H9 (cell line): ENCODE results near the gene CAMTA1. TPM values are rescaled to one million over a fixed set of nuclear protein-coding genes. Genes with fewer than 3 reads are reported as not detected.
A peak's percentile ranks its signal among the peaks of the same experiment; 100 is the strongest.

Experiments
- DNase-seq: peaks from one replicate; pipeline ENCODE4 v3.0.0-alpha.2; 2017
- H2AFZ ChIP-seq: one replicate; pipeline ENCODE4 v1.6.1; 2013; ENCODE audit warnings: mild to moderate bottlenecking, low read length, control low read depth, moderate library complexity
- H2AK5ac ChIP-seq: 2 replicates; pipeline ENCODE4 v1.6.1; 2013; ENCODE audit warnings: low read length, control low read depth, mixed read lengths; ENCODE audit not compliant: insufficient read length
- H2BK120ac ChIP-seq: one replicate; pipeline ENCODE4 v1.6.1; 2013; ENCODE audit warnings: low read depth, mild to moderate bottlenecking, low read length, control low read depth, inconsistent platforms; ENCODE audit not compliant: poor library complexity, severe bottlenecking
- H2BK12ac ChIP-seq: 2 replicates; pipeline ENCODE4 v1.6.1; 2013; ENCODE audit warnings: low read length, control low read depth, mixed read lengths, low read depth; ENCODE audit not compliant: insufficient read length
- H2BK15ac ChIP-seq: 2 replicates; pipeline ENCODE4 v1.6.1; 2013; ENCODE audit warnings: low read depth, low read length, control low read depth
- H2BK20ac ChIP-seq: one replicate; pipeline ENCODE4 v1.6.1; 2013; ENCODE audit warnings: low read depth, mild to moderate bottlenecking, low read length, control low read depth, inconsistent platforms; ENCODE audit not compliant: poor library complexity, severe bottlenecking
- H2BK5ac ChIP-seq: 2 replicates; pipeline ENCODE4 v1.6.1; 2013; ENCODE audit warnings: low read length, control low read depth, mixed read lengths; ENCODE audit not compliant: insufficient read length
- H3K14ac ChIP-seq: 2 replicates; pipeline ENCODE4 v1.6.1; 2013; ENCODE audit warnings: low read length, control low read depth; ENCODE audit not compliant: insufficient read depth
- H3K18ac ChIP-seq: 2 replicates; pipeline ENCODE4 v1.6.1; 2013; ENCODE audit warnings: low read depth, mild to moderate bottlenecking, mixed read lengths, low read length, control low read depth; ENCODE audit not compliant: insufficient read length
- H3K23ac ChIP-seq: 2 replicates; pipeline ENCODE4 v1.6.1; 2013; ENCODE audit warnings: low read length, control low read depth, mixed read lengths, low read depth; ENCODE audit not compliant: insufficient read length
- H3K23me2 ChIP-seq: 2 replicates; pipeline ENCODE4 v1.6.1; 2013; ENCODE audit warnings: low read depth, mild to moderate bottlenecking, mixed read lengths, low read length, control low read depth; ENCODE audit not compliant: insufficient read length, poor library complexity, severe bottlenecking
- H3K27ac ChIP-seq: 2 replicates; pipeline ENCODE4 v1.5.1; 2013; ENCODE audit warnings: low read length, control low read depth, mixed read lengths, low read depth; ENCODE audit not compliant: insufficient read length
- H3K27me3 ChIP-seq: 2 replicates; pipeline ENCODE4 v1.6.1; 2013; ENCODE audit warnings: low read length, control low read depth, inconsistent platforms; ENCODE audit not compliant: insufficient read depth
- H3K4ac ChIP-seq: 2 replicates; pipeline ENCODE4 v1.6.1; 2013; ENCODE audit warnings: low read depth, mild to moderate bottlenecking, control low read depth, inconsistent platforms, low read length, moderate library complexity
- H3K4me1 ChIP-seq: 2 replicates; pipeline ENCODE4 v1.6.1; 2013; ENCODE audit warnings: low read length, control low read depth, inconsistent platforms; ENCODE audit not compliant: insufficient read depth
- H3K4me2 ChIP-seq: 2 replicates; pipeline ENCODE4 v1.6.1; 2013; ENCODE audit warnings: low read length, control low read depth, mixed read lengths; ENCODE audit not compliant: insufficient read length, insufficient read depth
- H3K56ac ChIP-seq: 2 replicates; pipeline ENCODE4 v1.6.1; 2013; ENCODE audit warnings: low read depth, mild to moderate bottlenecking, mixed read lengths, low read length, control low read depth; ENCODE audit not compliant: insufficient read length
- H3K79me1 ChIP-seq: 2 replicates; pipeline ENCODE4 v1.6.1; 2013; ENCODE audit warnings: low read depth, mild to moderate bottlenecking, moderate library complexity, low read length, control low read depth, inconsistent platforms; ENCODE audit not compliant: insufficient read depth, poor library complexity, severe bottlenecking
- H3K79me2 ChIP-seq: 2 replicates; pipeline ENCODE4 v1.6.1; 2013; ENCODE audit warnings: low read length, control low read depth, inconsistent platforms; ENCODE audit not compliant: insufficient read depth
- H3K9ac ChIP-seq: 2 replicates; pipeline ENCODE4 v1.6.1; 2013; ENCODE audit warnings: low read length, control low read depth, mixed read lengths; ENCODE audit not compliant: insufficient read length; ENCODE audit errors: extremely low read depth
- H3K9me3 ChIP-seq: one replicate; pipeline ENCODE4 v1.6.1; 2013; ENCODE audit warnings: low read depth, low read length, inconsistent platforms; ENCODE audit not compliant: control insufficient read depth
- H3T11ph ChIP-seq: one replicate; pipeline ENCODE4 v1.6.1; 2013; ENCODE audit warnings: mild to moderate bottlenecking, low read length, control low read depth, inconsistent platforms
- H4K20me1 ChIP-seq: one replicate; pipeline ENCODE4 v1.6.1; 2013; ENCODE audit not compliant: control insufficient read depth, insufficient read length, insufficient read depth
- H4K5ac ChIP-seq: 2 replicates; pipeline ENCODE4 v1.6.1; 2013; ENCODE audit warnings: low read depth, mild to moderate bottlenecking, mixed read lengths, low read length, control low read depth; ENCODE audit not compliant: insufficient read length
- H4K8ac ChIP-seq: replicated peaks from 2 replicates; pipeline ENCODE4 v1.6.1; 2013; ENCODE audit warnings: low read length, control low read depth, mixed read lengths, low read depth; ENCODE audit not compliant: insufficient read length
- H4K91ac ChIP-seq: 2 replicates; pipeline ENCODE4 v1.6.1; 2013; ENCODE audit warnings: low read depth, mild to moderate bottlenecking, moderate library complexity, mixed read lengths, low read length, control low read depth; ENCODE audit not compliant: insufficient read length
- H3K27ac Mint-ChIP-seq, 3 experiments: 2 replicates in 2 of 3; 3 replicates in 1 of 3; pipeline ENCODE4 v1.8.0; 2020 to 2021; ENCODE audit warnings: mixed read lengths in 3 of 3, mild to moderate bottlenecking in 1 of 3, moderate library complexity in 1 of 3
- H3K27me3 Mint-ChIP-seq: 2 replicates; pipeline ENCODE4 v1.8.0; 2021; ENCODE audit warnings: low read depth, mild to moderate bottlenecking, moderate library complexity, mixed read lengths
- H3K36me3 Mint-ChIP-seq, 3 experiments: 2 replicates in 2 of 3; 3 replicates in 1 of 3; pipeline ENCODE4 v1.8.0; 2020 to 2021; ENCODE audit warnings: low read depth in 3 of 3, mixed read lengths in 3 of 3; ENCODE audit not compliant: insufficient read depth in 1 of 3
- H3K4me1 Mint-ChIP-seq, 2 experiments: 2 replicates each; pipeline ENCODE4 v1.8.0; 2020; ENCODE audit warnings: mixed read lengths in 2 of 2
- H3K4me3 Mint-ChIP-seq, 2 experiments: 2 replicates in 1 of 2; 3 replicates in 1 of 2; pipeline ENCODE4 v1.8.0; 2020 to 2021; ENCODE audit warnings: mild to moderate bottlenecking in 2 of 2, mixed read lengths in 2 of 2, moderate library complexity in 1 of 2
- H3K9me3 Mint-ChIP-seq, 2 experiments: 2 replicates in 1 of 2; 3 replicates in 1 of 2; pipeline ENCODE4 v1.8.0; 2020; ENCODE audit warnings: mild to moderate bottlenecking in 2 of 2, mixed read lengths in 2 of 2, moderate library complexity in 1 of 2
- CTCF ChIP-seq: fragments of 200-600 bp; sonication (generic); conservative IDR thresholded peaks from 3 replicates; pipeline ENCODE4 v1.8.0; 2021; ENCODE audit warnings: antibody characterized with exemption, mild to moderate bottlenecking
- WGBS: extraction: QIAGEN DNeasy Blood & Tissue Kit; methylation state at CpG from one replicate; pipeline ENCODE4 v1.1.7; 2013; ENCODE audit warnings: missing lambda C conversion rate, low lambda C conversion rate, mixed read lengths; ENCODE audit not compliant: insufficient read length; ENCODE audit errors: extremely low coverage; 5-methylcytosine and 5-hydroxymethylcytosine counted together
- total RNA-seq: library from RNA; stranded (reverse); gene quantifications from 2 replicates; pipeline ENCODE4 v1.2.1, GENCODE V29; 2021

Gene CAMTA1
- total RNA-seq, 1 experiment from 2014 or later: 115 TPM

DNA sequence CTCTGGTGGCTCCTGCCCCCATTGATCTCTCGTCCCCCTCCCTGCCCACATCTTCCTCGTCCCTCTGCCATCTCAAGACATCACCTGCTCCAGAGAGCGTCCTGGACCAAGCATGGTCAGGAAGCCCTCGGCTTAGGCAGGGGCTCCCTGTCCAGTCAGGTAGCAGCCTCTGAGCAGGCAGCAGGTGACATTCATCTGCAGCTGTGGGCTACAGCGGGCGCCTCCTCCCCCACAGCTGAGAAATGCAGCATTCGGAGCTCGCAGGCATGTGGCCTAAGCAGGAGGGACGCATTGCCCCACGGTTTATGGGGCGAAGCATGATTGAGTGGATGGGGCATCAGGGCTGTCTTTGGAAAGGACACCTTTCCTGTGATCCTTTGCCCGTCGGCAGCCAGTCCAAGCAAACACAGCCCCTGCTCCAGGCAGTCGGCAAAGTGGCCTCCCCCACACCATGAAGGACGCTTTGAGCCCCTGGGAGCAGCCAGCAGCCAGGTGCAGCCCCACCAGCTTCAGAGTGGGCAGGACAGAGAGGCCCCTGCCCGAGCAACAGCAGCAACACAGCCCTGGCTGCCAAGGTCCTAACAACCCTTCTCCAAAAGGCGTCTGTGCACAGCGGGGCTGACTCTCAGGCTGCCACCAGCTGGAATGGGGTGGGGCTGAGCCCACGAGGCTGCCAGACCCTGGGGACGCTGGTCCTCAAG lies 751.8 kb downstream of the CAMTA1 start:
- Histone ChIP-seq H4K91ac (no peak overlapping the region), H3T11ph (no peak overlapping the region), H4K8ac (no peak overlapping the region), H3K27ac (no peak overlapping the region), H3K79me2 (no peaks in the 10 kb centered on the region), H3K18ac (peak overlapping the region; percentile 66), H3K4me2 (peak overlapping the region; percentile 46), H2BK15ac (no peak overlapping the region), H3K9me3 (no peaks in the 10 kb centered on the region), H3K9ac (no peak overlapping the region), H3K4ac (no peak overlapping the region), H2BK12ac (no peak overlapping the region), H2BK20ac (no peak overlapping the region), H4K5ac (no peak overlapping the region), H2BK5ac (no peak overlapping the region), H3K79me1 (no peaks in the 10 kb centered on the region), H2AK5ac (no peak overlapping the region), H3K27me3 (no peaks in the 10 kb centered on the region), H3K4me1 (peaks cover 13% of the 10 kb centered on the region; the same call in 1 of the 2 replicates), H2AFZ (no peak overlapping the region), H3K23ac (no peak overlapping the region), H3K23me2 (no peaks in the 10 kb centered on the region), H4K20me1 (no peaks in the 10 kb centered on the region), H3K56ac (no peak overlapping the region), H3K14ac (peak overlapping the region; percentile 77), H2BK120ac (no peak overlapping the region)
- WGBS: no CpG with 5 or more reads among the region's 20 CpGs
- peak overlapping the region in 1 of 3 experiments; percentile 9; a peak in 2 of 7 replicates for H3K27ac Mint-ChIP-seq
- TF ChIP-seq CTCF: no peak
- no peaks in the 10 kb centered on the region for H3K36me3 Mint-ChIP-seq
- no peaks in the 10 kb centered on the region; a peak in 1 of 5 replicates for H3K9me3 Mint-ChIP-seq
- H3K4me1 Mint-ChIP-seq: peaks cover 52 to 76% of the 10 kb centered on the region in 2 experiments
- DNase-seq: peak; percentile 52
- peak overlapping the region in 1 of 2 experiments; percentile 51; a peak in 2 of 5 replicates for H3K4me3 Mint-ChIP-seq
- H3K27me3 Mint-ChIP-seq: peaks cover 6% of the 10 kb centered on the region
